Caki2 (cell line): Measurements from ENCODE around the gene IGSF5. TPM values are rescaled to one million over a fixed set of nuclear protein-coding genes. Genes with fewer than 3 reads are reported as not detected.
"Not testable (repeated sequence)": the region's sequence is repeated elsewhere in the genome, so short reads cannot be mapped to it uniquely, and the experiment has no call there.

Experiments
- DNase-seq: peaks from one replicate; pipeline ENCODE4 v3.0.0-alpha.2; 2015; ENCODE audit warnings: low read depth
- in situ Hi-C: cut with HindIII; loops from 2 replicates; pipeline ENCODE4 v1.10.0; 2016; ENCODE audit warnings: low sequenced_read_pairs, low pct_unique_long_range_greater_than_20kb, mixed read lengths
- total RNA-seq: library from RNA; depleted of rRNA; stranded (reverse); fragments of >200 nt; shearing (Covaris generic); gene quantifications from 2 replicates; pipeline ENCODE4 v1.2.3, GENCODE V29; 2014; ENCODE audit warnings: low replicate concordance

Gene IGSF5
- total RNA-seq, 1 experiment from 2014 or later, result 2.5 TPM

GRCh38 chr21:39728341-39728740, 16.6 kb upstream of the IGSF5 start:
- in situ Hi-C loops, result no loop called here
- DNase-seq, result no peak

GRCh38 chr21:39730418-39731157, 14.4 kb upstream of the IGSF5 start:
- in situ Hi-C loops, result no loop called here
- DNase-seq, result no peak

- DNase-seq, result no peak
- in situ Hi-C loops, result no loop called here
These were observed 8.3 kb upstream of the IGSF5 start for GRCh38 chr21:39736716-39737115.

- in situ Hi-C loops, result no loop called here
- no peak for DNase-seq
These were observed 7.5 kb upstream of the IGSF5 start for GRCh38 chr21:39737376-39738000.

- in situ Hi-C loops, result no loop called here
- no peak for DNase-seq
These were observed 6.4 kb upstream of the IGSF5 start for GRCh38 chr21:39738566-39738965.

GRCh38 chr21:39739531-39739930, 5.5 kb upstream of the IGSF5 start:
- DNase-seq, in situ Hi-C loops: not testable (repeated sequence)

- DNase-seq, in situ Hi-C loops: not testable (repeated sequence)
These were observed 2.4 kb upstream of the IGSF5 start for GRCh38 chr21:39742561-39742960.

- DNase-seq, in situ Hi-C loops: not testable (repeated sequence)
These were observed 349 bp downstream of the IGSF5 start for GRCh38 chr21:39745332-39745731.

- no peak for DNase-seq
- in situ Hi-C loops, result no loop called here
These were observed 5.7 kb downstream of the IGSF5 start for GRCh38 chr21:39750670-39751069.

GRCh38 chr21:39754811-39755210, 9.8 kb downstream of the IGSF5 start:
- in situ Hi-C loops, result no loop called here
- no peak for DNase-seq

GRCh38 chr21:39756285-39756684, 11.3 kb downstream of the IGSF5 start:
- no peak for DNase-seq

GRCh38 chr21:39763272-39763970, 18.4 kb downstream of the IGSF5 start:
- in situ Hi-C loops, result no loop called here
- no peak for DNase-seq

More at GRCh38 chr21:39756285-39756684, 11.3 kb downstream of the IGSF5 start:
- in situ Hi-C loops, result no loop called here

- no peak for DNase-seq
- in situ Hi-C loops, result no loop called here
These were observed 29.2 kb downstream of the IGSF5 start for GRCh38 chr21:39774227-39774626.

- no peak for DNase-seq
- in situ Hi-C loops, result no loop called here
These were observed 30.8 kb downstream of the IGSF5 start for GRCh38 chr21:39775816-39776215.

- no peak for DNase-seq
- in situ Hi-C loops, result no loop called here
These were observed 31.6 kb downstream of the IGSF5 start for GRCh38 chr21:39776589-39776988.

- in situ Hi-C loops, result no loop called here
- DNase-seq, result no peak
These were observed 36.3 kb downstream of the IGSF5 start for GRCh38 chr21:39781331-39781730.

- in situ Hi-C loops, result no loop called here
- DNase-seq, result peak; percentile 95
These were observed 43.4 kb downstream of the IGSF5 start for GRCh38 chr21:39788383-39788782.

- no peak for DNase-seq
- in situ Hi-C loops, result no loop called here
These were observed 51.5 kb downstream of the IGSF5 start for GRCh38 chr21:39796466-39796865.

- no peak for DNase-seq
- in situ Hi-C loops, result no loop called here
These were observed 54.2 kb downstream of the IGSF5 start for GRCh38 chr21:39799178-39799577.
